Endodermal cell (in vitro differentiated cells): ENCODE measurements around the gene PHF19. TPM values are rescaled to one million over a fixed set of nuclear protein-coding genes. Genes with fewer than 3 reads are reported as not detected.

Experiments used
- DNase-seq: peaks from one replicate; pipeline ENCODE4 v3.0.0-alpha.2; 2017
- H3K27ac ChIP-seq: 2 replicates; pipeline ENCODE4 v1.5.1; 2013; ENCODE audit warnings: mild to moderate bottlenecking, low read depth, low read length, moderate library complexity
- H3K27me3 ChIP-seq: 2 replicates; pipeline ENCODE4 v1.6.1; 2013; ENCODE audit warnings: mild to moderate bottlenecking, low read length, moderate library complexity; ENCODE audit not compliant: insufficient read depth, control insufficient read depth, poor library complexity, severe bottlenecking
- H3K36me3 ChIP-seq: 2 replicates; pipeline ENCODE4 v1.7.0; 2013; ENCODE audit warnings: mild to moderate bottlenecking, low read length, moderate library complexity; ENCODE audit not compliant: control insufficient read depth, insufficient read depth
- H3K4me1 ChIP-seq: one replicate; pipeline ENCODE4 v1.7.0; 2013; ENCODE audit warnings: low read length; ENCODE audit not compliant: control insufficient read depth, insufficient read depth
- H3K4me3 ChIP-seq: 2 replicates; pipeline ENCODE4 v1.5.1; 2013; ENCODE audit warnings: mild to moderate bottlenecking, low read length, moderate library complexity
- H3K9ac ChIP-seq: 2 replicates; pipeline ENCODE4 v1.6.1; 2013; ENCODE audit warnings: mild to moderate bottlenecking, low read length, moderate library complexity; ENCODE audit not compliant: poor library complexity, severe bottlenecking; ENCODE audit errors: extremely low read depth
- H3K9me3 ChIP-seq: 2 replicates; pipeline ENCODE4 v1.6.1; 2013; ENCODE audit warnings: mild to moderate bottlenecking, low read length, moderate library complexity; ENCODE audit not compliant: control insufficient read depth
- H3K27ac Mint-ChIP-seq: 2 replicates; pipeline ENCODE4 v1.8.0; 2020; ENCODE audit warnings: mixed read lengths
- H3K27me3 Mint-ChIP-seq: 2 replicates; pipeline ENCODE4 v1.8.0; 2021; ENCODE audit warnings: mild to moderate bottlenecking, mixed read lengths; ENCODE audit not compliant: insufficient read depth
- H3K36me3 Mint-ChIP-seq: 2 replicates; pipeline ENCODE4 v1.8.0; 2020; ENCODE audit warnings: low read depth, mixed read lengths
- H3K4me1 Mint-ChIP-seq: 2 replicates; pipeline ENCODE4 v1.8.0; 2020; ENCODE audit warnings: mixed read lengths
- H3K4me3 Mint-ChIP-seq: 2 replicates; pipeline ENCODE4 v1.8.0; 2020; ENCODE audit warnings: mild to moderate bottlenecking, moderate library complexity, mixed read lengths
- H3K9me3 Mint-ChIP-seq: 2 replicates; pipeline ENCODE4 v1.8.0; 2020; ENCODE audit warnings: mild to moderate bottlenecking, mixed read lengths
- WGBS, 2 experiments: methylation state at CpG; one replicate each; pipeline versions ENCODE4 v1.1.5 to v1.1.7; 2013; ENCODE audit warnings: missing lambda C conversion rate in 2 of 2, mixed read lengths in 1 of 2; ENCODE audit not compliant: insufficient coverage in 1 of 2, insufficient read length in 1 of 2; 5-methylcytosine and 5-hydroxymethylcytosine counted together
- total RNA-seq, 2 donors: library from RNA; stranded (reverse); fragmentation: NEBNext Ultra II Directional in 1 of 2; extraction: Animal tissue kit (Norgen Biotek cat#: 25700) in 1 of 2; gene quantifications; 2 replicates in 1 of 2; 3 replicates in 1 of 2; pipeline ENCODE4 v1.2.1, GENCODE V29; 2021
- TF ChIP-seq, protein P1 (sequence below): fragments of 200-600 bp; sonication (generic); conservative IDR thresholded peaks from 2 replicates; pipeline ENCODE4 v1.5.0; 2021; ENCODE audit warnings: antibody characterized with exemption, mild to moderate bottlenecking

Gene PHF19
- total RNA-seq, 2 donors from 2014 or later = 17.9 to 21.9 TPM

DNA sequence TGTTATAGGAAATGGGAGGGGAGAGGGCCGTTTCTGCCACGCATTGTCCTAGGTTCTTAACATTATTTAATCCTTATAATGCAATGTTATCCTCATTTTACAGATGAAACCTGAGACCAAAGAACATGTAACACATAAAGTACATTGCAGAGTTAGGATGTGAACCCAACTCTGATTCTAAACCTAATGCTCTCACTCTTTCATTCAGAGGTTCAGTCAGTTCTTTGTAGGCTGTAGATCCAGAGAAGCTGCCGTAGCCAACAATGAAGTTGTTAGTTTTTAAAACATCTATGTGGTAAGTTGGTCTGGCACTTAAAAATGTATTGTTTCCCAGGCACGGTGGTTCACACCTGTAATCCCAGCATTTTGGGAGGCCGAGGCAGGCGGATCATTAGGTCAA lies 23.8 kb downstream of the PHF19 start:
- Mint-ChIP-seq H3K4me3 (no peak overlapping the region), H3K36me3 (no peaks in the 10 kb centered on the region), H3K27ac (no peak overlapping the region), H3K9me3 (no peaks in the 10 kb centered on the region), H3K27me3 (no peaks in the 10 kb centered on the region), H3K4me1 (peaks cover 22% of the 10 kb centered on the region)
- no peak overlapping the region for H3K27ac ChIP-seq
- H3K9me3 ChIP-seq = no peaks in the 10 kb centered on the region
- peaks cover 4% of the 10 kb centered on the region for H3K4me1 ChIP-seq
- 98 to 100% methylated on average over 3 to 4 of the region's 6 CpGs for WGBS, 2 experiments
- H3K27me3 ChIP-seq = no peaks in the 10 kb centered on the region
- DNase-seq = no peak
- peaks cover 26% of the 10 kb centered on the region for H3K36me3 ChIP-seq
- H3K4me3 ChIP-seq = no peak overlapping the region
- no peak overlapping the region for H3K9ac ChIP-seq
- TF ChIP-seq, protein P1, sequence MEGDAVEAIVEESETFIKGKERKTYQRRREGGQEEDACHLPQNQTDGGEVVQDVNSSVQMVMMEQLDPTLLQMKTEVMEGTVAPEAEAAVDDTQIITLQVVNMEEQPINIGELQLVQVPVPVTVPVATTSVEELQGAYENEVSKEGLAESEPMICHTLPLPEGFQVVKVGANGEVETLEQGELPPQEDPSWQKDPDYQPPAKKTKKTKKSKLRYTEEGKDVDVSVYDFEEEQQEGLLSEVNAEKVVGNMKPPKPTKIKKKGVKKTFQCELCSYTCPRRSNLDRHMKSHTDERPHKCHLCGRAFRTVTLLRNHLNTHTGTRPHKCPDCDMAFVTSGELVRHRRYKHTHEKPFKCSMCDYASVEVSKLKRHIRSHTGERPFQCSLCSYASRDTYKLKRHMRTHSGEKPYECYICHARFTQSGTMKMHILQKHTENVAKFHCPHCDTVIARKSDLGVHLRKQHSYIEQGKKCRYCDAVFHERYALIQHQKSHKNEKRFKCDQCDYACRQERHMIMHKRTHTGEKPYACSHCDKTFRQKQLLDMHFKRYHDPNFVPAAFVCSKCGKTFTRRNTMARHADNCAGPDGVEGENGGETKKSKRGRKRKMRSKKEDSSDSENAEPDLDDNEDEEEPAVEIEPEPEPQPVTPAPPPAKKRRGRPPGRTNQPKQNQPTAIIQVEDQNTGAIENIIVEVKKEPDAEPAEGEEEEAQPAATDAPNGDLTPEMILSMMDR = no peak

DNA sequence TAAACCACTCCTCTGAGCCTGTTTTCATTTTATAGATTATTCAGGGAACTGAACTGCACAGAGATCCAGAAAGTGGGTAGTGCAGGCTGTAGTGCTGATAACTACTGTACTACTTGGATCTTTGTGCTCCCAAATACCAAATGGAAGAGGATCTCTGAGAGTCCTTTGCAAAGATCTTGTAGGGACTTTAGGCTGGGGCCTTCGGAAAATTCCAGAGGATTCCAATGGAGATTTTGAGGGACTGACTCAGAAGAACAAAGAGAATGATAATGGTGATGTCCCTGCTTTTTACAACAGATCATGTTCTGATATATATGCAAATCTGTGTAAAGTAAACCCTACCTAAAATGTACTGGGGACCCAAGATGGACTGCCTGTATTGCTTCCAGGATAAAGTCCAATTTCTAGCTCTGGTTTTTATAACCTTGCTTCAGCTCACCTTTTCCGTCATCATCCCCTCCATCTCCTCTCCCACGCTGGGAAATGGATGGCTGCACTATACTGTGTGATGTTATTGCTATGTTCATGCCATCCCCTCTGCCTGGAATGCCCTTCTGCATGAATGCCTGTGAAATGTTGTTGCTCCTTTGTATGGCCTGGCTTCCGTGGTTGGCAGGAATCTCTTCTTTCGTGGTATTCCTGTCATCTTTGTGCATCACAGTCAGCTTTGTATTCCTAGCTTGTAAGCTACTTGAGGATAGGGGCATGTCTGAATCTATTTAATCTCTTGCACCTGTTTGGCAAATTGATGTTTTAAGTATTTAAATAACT lies 24.6 kb downstream of the PHF19 start:
- 58 to 75% methylated on average over 2 to 5 of the region's 5 CpGs for WGBS, 2 experiments
- Mint-ChIP-seq H3K4me3 (no peak overlapping the region), H3K27ac (peak overlapping the region; percentile 91), H3K4me1 (peaks cover 27% of the 10 kb centered on the region), H3K27me3 (no peaks in the 10 kb centered on the region), H3K36me3 (no peaks in the 10 kb centered on the region), H3K9me3 (no peaks in the 10 kb centered on the region)
- Histone ChIP-seq H3K4me3 (no peak overlapping the region), H3K9ac (peak overlapping the region; percentile 29), H3K9me3 (no peaks in the 10 kb centered on the region), H3K27ac (no peak overlapping the region), H3K27me3 (no peaks in the 10 kb centered on the region), H3K36me3 (peaks cover 21% of the 10 kb centered on the region), H3K4me1 (peaks cover 8% of the 10 kb centered on the region)
- no peak for DNase-seq
- TF ChIP-seq, protein P1 = no peak

DNA sequence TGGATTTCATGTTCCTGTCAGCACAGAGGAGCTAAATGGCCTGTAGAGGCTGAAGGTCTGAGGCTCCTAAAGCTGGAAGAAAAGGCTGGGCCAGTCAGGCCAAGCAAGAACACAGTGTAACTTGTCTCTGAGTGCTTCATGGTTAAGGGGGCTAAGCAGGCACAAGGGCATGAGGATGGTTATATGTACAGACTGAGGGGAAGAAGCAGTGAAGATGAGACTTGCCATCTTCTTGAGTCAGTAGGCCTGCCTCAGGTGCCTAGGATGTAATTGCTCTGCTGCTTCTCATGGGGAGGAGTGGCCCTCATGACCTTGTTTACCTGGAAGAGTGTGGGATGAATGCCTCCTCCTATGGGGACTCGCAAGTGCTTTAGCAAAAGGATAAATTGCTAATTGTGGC lies 25.5 kb downstream of the PHF19 start:
- no peaks in the 10 kb centered on the region for H3K36me3 Mint-ChIP-seq
- Histone ChIP-seq H3K4me3 (no peak overlapping the region), H3K9ac (no peak overlapping the region), H3K36me3 (peaks cover 20% of the 10 kb centered on the region), H3K27ac (no peak overlapping the region), H3K9me3 (no peaks in the 10 kb centered on the region), H3K4me1 (peaks cover 15% of the 10 kb centered on the region), H3K27me3 (no peaks in the 10 kb centered on the region)
- peak overlapping the region; percentile 91 for H3K27ac Mint-ChIP-seq
- H3K9me3 Mint-ChIP-seq = no peaks in the 10 kb centered on the region
- H3K4me1 Mint-ChIP-seq = peaks cover 37% of the 10 kb centered on the region
- TF ChIP-seq, protein P1 = no peak
- DNase-seq = no peak
- no peak overlapping the region for H3K4me3 Mint-ChIP-seq
- 97 to 100% methylated on average over 1 of the region's 1 CpG for WGBS, 2 experiments
- no peaks in the 10 kb centered on the region for H3K27me3 Mint-ChIP-seq
